GM19467 (cell line): ENCODE measurements around the gene MARCHF3.
A peak's percentile ranks its signal among the peaks of the same experiment; 100 is the strongest.
"Not testable (repeated sequence)": the region's sequence is repeated elsewhere in the genome, so short reads cannot be mapped to it uniquely, and the experiment has no call there.

Source experiments
- ATAC-seq: cut with Tn5 transposase; IDR thresholded peaks from one replicate; pipeline ENCODE4 v1.9.1; 2021; ENCODE audit warnings: mild to moderate bottlenecking, moderate library complexity; ENCODE audit not compliant: unreplicated experiment

The MARCHF3 gene

DNA sequence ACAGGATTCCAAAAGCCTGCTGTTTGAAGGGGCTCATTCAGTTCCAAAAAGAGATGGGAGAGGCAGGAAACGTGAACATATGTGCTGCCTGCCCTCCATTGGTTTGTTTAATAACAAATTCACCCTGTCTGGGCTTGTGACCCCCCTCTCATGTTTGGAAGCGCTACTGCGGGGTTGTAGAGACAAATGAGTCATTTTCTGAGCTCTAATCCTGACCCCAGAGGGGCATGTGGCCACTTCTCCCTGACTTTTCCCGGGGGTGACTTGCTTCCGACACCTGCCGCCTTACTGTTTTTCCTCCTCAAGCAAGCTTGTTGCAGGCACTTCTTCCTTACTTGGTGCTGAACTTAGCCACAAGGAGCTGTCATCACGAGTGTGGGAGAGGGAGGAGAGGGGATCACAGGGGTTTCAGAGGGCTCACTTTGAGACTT lies 177.5 kb downstream of the MARCHF3 start:
- ATAC-seq = no peak

DNA sequence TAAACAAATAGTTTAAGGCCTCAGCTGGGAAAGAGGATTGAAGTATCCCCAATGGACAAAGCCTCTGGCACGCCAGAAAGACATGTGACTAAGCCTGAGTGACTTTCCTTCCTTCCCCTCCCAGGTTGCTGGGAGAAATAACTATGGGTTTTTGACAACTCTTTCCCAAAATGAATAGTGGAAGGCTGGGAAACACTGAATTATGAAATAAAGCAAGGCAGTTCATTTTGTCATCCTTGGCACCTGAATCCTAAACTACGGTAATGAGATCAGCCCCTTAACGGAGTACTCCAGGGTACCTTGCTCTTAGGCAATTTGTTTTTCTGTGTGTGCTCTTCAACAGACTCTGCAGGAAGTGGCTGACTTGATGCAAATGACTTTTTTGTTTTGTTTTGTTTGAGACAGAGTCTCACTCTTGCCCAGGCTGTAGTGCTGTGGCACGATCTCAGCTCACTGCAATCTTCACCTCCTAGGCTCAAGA lies 178.2 kb downstream of the MARCHF3 start:
- peak; percentile 79 for ATAC-seq

DNA sequence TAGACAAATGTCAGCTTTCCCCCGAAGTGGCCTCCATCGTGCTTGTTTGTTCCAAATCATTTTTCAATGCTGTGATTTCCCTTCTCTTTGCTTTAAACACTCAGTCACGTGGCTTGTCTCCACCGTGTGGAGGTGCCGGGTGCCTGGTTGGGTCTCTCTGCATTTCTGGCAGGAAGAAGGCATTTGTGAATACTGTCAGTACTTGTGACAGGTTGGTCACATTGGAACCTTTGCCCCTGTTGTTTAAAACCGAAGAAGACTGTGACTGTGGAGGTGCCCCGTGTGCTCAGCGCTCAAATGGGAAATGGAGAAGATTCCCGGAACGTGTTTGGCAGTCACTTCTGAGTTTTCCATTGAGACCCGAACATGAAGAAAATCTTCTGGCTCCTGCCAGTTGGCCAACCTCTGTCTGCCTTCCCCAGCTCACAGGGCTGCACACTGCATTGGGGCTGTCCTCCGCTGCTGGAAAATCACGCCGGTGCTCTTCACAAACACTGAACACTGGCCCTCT lies 178.8 kb downstream of the MARCHF3 start:
- no peak for ATAC-seq

DNA sequence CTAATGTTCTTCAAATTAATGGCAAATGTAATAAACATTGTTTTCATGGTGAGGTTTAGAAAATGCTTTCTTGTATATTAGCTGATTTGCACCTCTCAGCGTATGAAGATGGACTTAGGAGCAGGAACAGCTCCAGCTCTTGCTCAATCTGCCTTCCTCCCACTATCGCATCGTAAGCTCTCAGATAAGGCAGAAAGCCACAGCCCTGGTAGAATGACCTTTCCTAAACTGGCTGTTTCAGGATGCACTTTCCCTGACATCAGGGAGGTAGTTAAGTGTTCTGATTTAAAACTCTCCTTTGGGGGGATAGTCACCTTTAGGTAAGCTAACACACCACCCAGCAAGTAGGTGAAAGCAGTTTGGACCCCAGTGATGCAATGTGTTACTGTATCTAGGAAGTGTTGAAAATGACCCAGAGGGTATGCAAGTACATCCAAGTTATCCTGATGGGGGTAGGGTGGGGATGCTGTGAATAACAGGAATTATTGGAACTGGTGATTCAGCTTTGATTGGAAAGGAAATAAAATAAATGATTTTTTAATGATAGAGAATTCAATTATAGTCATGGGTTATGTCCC lies 181.2 kb downstream of the MARCHF3 start:
- ATAC-seq = no peak

- ATAC-seq = no peak
Observed at GRCh38 chr5:126848253-126848652, 182.1 kb downstream of the MARCHF3 start.

DNA sequence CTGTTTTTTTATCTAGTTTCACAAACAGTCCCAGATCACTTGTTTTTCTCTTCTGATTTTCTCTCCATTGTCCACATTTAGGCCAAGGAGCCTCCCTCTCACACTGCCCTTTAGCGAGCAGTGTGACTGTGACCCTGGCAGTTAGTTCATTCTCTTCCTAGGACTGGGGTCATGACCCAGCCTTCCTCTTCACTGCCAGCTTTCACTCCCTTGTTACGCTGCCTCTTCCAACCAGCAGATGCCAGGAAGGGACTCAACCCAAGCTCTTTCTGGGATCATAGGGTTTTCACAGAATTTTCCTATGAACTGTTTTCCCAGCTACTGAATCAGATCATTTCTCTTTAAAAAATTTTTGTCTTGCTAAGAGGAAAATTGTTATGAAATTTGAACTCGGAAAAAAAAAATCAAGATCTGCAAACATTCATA lies 182.5 kb downstream of the MARCHF3 start:
- ATAC-seq = no peak

- ATAC-seq = no peak
Observed at GRCh38 chr5:126847456-126847820, 182.9 kb downstream of the MARCHF3 start.

GRCh38 chr5:126846744-126847455 lies 183.5 kb downstream of the MARCHF3 start:
- ATAC-seq = no peak

DNA sequence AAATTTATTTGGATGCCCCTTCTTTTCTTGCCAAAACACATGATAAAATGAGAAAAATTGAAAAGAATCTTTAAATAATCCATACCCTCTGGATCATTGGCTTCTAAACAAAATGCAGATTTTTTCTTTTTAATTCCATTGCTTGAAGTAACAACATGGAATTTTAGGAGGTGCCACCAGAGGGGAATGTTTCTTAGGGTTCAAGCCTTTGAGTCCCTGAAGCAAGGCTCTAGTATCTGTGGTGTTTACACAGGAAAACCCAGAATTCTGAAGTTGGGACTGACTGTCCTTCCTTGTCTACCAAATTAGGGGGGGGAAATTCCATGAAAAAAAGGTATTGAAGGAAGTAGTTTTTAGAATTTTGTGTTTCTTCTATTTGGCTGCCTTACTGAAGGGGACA lies 184.0 kb downstream of the MARCHF3 start:
- ATAC-seq = no peak

DNA sequence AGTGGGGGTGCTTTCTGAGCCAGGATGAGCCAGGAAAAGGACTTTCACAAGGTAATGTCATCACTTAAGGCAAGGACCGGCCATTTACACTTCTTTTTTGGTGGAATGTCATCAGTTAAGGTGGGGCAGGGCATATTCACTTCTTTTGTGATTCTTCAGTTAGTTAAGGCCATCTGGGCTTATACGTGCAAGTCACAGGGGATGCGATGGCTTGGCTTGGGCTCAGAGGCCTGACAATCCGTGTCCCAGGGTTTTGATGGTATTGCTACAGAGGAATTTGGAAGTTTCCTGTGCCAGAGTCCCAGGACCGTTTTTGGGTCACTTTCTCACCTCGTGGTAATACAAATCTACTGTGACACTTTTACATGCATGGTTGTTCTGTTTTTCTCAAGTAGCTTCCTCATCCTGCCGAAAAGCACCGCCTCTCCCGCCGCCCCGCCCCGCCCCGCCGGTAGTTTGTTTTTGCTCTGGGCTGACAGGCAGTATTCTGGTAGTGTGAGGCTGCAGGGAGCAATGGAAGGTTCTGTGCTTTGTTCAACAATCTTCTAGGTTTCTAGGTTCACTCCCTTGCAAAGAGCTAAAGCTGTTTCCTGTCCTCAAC lies 184.8 kb downstream of the MARCHF3 start:
- not testable (repeated sequence) for ATAC-seq

DNA sequence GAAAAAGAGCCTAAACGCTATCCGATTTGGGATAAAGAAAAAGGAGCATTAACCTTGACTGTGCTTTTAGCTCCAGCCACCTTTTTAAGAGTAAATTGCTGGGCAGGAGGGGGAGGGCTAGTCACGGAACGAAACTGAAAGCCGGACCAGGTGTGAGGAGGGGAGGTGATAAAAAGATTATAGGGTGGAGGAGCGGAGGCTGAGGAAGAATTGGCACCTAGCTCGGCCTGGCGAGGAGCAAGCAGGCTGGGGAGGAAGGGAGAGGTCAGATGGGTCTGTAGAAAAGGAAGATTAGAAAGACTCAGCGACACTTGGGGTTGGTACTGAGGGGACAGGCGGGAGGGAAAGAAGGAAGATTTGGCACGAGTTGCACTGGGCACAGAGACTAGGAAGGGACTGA lies 187.0 kb downstream of the MARCHF3 start:
- ATAC-seq = not testable (repeated sequence)

DNA sequence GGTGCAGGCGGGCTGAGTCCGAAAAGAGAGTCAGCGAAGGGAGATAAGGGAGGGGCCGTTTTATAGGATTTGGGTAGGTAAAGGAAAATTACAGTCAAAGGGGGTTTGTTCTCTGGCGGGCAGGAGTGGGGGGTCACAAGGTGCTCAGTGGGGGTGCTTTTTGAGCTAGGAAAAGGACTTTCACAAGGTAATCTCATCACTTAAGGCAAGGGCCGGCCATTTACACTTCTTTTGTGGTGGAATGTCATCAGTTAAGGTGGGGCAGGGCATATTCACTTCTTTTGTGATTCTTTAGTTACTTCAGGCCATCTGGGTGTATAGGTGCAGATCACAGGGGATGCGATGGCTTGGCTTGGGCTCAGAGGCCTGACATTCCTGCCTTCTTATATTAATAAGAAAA lies 191.0 kb downstream of the MARCHF3 start:
- ATAC-seq = not testable (repeated sequence)

GRCh38 chr5:126837906-126838539 lies 192.3 kb downstream of the MARCHF3 start:
- no peak for ATAC-seq

DNA sequence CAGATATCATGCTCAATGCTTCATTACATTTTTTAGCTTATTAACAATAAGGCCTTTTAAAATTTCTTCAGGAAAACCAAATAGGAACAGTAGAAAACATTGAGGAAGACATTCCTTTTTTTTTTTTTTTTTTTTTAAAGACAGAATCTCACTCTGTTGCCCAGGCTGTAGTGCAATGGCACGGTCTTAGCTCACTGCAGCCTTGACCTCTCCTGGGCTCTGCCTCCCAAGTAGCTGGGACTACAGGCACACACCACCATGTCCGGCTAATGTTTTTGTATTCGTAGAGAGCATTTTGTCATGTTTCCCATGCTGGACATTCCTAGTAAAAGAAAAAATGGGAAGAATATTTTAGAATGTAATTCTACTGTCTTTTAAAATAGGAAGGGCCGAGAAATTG lies 193.1 kb downstream of the MARCHF3 start:
- no peak for ATAC-seq

- ATAC-seq = no peak
Observed at GRCh38 chr5:126836778-126837177, 193.6 kb downstream of the MARCHF3 start.

DNA sequence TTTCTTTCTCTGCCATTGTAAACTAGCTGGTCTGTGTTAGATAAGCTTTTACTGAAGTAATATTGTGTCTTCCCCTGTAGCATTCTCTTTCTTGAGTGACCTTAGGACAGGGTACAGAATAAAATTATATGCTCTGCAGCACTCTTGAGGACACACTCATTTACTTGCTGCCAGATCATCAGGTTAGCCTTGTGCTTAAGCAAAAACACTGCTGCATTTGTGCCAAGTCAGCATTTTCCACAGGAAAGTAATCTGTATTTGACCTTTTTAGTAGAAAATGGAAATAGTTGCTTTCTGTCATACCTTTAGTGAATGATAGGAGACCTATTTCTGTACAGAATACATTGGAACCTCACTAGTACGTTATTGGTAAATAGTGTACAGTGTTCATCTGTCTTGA lies 199.2 kb downstream of the MARCHF3 start:
- no peak for ATAC-seq

DNA sequence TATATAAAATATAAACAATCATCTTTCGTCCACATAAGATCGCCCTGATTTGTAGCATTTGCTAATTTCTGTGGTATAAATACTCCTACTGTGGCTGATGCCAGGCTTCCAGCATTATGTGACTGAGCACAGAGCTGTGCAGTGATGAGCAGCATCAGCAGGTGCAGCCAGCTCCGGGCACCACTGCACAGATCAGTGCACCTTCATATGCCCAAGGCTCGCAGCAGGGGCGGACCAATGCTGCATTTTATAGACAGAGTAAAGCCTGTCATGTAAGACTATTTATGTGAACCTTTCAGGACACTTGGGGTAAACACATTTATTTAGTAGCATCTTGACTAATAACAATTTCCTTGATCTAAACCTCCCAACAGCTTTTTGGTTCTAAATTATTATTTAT lies 200.3 kb downstream of the MARCHF3 start:
- ATAC-seq = no peak

GRCh38 chr5:126829098-126829497 lies 201.3 kb downstream of the MARCHF3 start:
- ATAC-seq = no peak

DNA sequence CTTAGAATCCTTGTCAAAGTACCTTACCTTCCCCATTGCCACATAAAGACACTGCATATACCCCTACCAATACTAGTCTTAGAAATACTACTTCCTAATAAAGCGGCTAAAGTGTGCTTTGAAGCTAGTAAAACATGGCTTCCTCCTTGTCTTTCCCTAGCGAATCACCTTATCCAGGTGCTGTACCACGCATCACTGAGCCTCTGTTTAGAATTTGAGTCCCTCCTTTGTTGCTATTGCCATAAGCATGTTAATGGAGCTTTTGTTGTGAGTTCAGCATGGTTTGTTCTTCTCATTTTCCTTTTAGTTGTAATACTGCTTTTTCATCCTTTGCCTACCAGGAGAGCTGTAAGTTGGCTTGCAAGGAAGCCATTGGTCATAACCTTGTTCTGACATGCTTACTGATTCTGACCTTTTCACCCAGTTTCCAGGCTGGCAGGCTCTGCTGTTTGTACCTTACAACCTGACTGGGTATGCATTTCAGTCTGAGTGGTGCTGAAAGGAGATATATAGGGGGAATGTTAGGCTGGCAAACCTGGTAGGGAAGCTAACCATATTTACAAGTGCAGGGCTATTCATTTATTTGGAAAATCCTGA lies 203.6 kb downstream of the MARCHF3 start:
- ATAC-seq = no peak

DNA sequence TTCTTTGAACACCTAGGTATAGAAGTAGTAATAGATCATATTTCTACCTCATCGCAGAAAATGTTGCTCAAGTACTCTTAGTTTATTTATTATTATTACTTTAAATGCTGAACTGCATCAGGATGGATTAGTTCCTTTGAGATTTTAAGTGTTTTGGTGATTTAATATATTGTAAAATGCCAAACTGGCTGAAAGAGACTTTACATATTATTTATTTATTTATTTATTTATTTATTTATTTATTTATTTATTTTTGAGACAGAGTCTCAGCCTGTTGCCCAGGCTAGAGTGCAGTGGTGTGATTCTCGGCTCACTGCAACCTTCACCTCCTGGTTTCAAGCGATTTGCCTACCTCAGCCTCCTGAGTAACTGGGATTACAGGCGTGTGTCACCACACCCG lies 211.1 kb downstream of the MARCHF3 start:
- ATAC-seq = no peak

GRCh38 chr5:126818736-126819135 lies 211.6 kb downstream of the MARCHF3 start:
- no peak for ATAC-seq
